ENCODE data around the gene CDH22.

Gene CDH22

DNA sequence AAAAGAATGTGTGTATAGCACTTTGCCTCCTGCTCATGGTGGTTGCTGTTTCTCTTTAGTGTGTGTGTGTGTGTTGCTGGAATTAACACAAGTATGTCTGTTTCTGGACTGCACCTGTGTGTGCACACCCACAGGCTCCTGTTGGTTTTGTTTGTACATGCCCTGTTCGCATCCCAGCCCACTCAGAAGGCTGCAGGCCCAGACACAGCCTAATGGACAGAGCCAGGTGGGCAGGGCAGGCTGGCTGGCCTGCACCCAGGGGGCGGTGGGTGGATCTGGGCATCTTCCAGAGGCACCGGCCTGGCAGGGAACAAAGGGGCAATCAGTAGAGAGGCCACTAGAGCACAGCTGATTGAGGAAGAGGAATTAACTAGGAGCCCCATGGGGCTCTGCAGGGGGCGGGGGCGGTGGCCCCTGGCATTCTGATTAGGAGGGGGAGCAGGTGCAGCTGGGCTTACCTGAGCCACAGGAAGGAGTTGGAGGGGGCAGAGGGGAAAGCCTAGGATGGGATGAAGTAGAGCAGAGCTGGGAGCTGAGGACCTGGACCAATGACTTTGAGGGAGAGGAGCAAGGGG, 168.3 kb downstream of the CDH22 start:
- no peak for DNase-seq (ENCODE audit: low spot score)

GRCh38 chr20:46139266-46139889, 168.9 kb downstream of the CDH22 start:
- DNase-seq (ENCODE audit: low spot score): no peak

DNA sequence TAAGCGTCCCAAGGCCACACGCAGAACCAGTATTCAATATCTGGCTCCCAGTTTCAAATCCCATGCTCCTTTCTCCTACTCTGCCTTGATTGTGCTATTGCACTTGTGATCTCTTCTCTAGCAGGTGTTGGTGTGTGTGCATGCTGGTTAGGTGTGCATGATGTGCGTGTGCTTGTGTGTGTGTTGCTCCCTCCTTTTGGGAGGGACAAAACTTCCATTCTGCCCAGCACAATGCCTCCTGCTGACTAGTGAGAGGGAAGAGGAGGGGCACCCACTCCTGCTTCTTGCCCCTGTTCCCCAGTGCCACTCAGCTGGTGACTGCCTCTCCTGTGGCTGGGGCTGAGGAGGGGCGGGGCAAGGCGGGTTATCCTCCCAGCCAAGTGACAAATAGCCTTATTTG, 170.5 kb downstream of the CDH22 start:
- DNase-seq (ENCODE audit: low spot score): no peak

GRCh38 chr20:46135856-46136633, 172.3 kb downstream of the CDH22 start:
- DNase-seq (ENCODE audit: low spot score): no peak

DNA sequence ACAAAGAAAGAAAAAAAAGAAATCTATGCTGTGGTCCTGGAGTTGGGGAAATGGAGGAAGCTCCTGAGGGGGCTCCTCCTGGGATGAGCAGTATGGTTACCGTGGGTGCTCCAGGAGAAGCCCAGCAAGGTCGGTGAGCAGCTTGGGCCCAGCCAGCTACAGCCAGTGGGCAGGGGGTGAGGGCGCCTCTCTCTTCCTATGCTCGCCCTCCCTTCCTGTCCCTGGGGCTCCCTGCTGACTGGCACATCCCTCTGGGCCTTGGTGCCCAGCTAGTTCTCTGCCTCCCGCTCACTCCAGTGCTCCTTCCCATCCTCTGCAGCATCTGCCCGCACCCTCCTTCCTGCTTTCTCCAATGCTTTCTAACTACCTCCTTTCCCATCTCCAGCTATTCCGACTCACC, 173.6 kb downstream of the CDH22 start:
- DNase-seq (ENCODE audit: low spot score): no peak

- DNase-seq (ENCODE audit: low spot score): no peak
Observed at GRCh38 chr20:46133886-46134654, 174.2 kb downstream of the CDH22 start.

DNA sequence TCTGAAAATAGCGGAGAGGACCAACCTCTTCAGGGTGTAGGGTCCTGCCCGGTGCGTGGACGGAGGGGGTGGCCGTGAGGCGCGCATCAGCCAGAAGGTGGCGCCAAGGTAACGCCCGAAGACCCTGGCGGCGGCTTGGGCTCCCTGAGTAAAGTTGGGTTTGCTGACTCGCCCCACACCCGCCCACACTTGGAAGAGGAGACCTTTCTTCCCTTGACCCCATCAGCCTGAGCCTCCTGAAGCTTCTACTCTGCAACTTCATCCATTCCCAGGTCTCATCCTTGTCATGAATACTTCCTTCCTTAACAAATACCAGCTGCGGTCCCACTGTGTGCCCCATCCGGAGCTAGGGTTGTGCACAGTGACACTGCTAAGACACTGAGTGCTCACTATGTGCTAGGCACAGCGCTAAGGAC, 175.6 kb downstream of the CDH22 start:
- DNase-seq (ENCODE audit: low spot score): peak; percentile 73

- DNase-seq (ENCODE audit: low spot score): no peak
Observed at GRCh38 chr20:46131396-46131795, 176.9 kb downstream of the CDH22 start.

DNA sequence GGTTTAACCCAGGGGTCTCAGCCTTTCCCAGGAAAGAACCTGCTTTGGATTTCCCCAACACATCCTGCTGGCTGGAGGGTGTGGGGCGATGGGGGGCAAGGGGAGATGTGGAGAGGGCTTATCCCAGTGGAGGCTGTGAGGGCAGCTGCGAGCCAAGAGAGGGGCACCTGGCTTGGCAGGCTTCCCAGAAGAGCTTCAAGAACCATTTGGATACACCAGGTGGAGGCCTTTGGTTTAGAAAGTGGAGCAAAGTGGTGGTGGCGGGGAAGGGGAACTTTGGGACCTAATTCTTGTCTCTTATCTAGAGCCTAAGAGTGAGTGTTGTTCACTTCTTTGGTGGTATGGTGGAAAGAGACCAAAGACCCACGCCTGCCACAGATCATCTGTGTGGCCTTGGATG, 177.8 kb downstream of the CDH22 start:
- DNase-seq (ENCODE audit: low spot score): no peak

GRCh38 chr20:46129955-46130481, 178.3 kb downstream of the CDH22 start:
- no peak for DNase-seq (ENCODE audit: low spot score)

DNA sequence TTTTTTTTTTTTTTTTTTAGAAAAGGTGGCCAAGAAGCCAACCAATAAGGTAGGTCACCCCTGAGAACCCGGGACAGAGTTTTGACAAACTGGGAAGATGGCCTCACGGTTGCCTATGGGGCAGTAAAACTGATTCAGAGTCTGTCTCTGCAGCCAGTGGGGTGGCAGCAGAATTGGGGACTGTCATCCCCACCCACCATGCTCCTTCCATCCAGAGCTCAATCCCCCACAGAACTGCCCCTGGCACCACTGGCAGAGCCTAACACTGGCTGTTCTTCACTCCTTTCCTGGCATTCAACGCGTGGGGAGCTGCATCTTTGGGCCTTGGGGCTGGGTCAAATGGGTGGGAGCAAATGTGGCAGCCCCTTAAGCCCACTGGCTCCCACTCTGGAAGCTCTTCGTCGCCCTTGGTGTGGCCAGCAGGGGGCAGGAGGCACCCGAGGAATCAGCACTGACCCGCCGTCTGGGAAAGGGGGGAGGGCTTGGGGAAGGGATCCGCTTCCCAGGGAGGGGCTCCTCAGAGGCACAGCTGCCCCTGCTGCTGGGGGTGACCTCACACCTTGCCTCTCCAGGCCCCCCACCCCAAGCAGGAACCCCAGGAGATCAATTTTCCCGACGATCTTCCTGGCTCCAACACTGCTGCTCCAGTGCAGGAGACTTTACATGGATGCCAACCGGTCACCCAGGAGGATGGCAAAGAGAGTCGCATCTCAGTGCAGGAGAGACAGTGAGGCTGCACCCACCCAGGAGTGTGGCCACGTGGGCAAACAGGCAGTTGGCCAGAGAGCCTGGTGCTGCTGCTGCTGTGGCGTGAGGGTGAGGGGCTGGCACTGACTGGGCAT, 179.8 kb downstream of the CDH22 start:
- DNase-seq (ENCODE audit: low spot score): no peak

- no peak for DNase-seq (ENCODE audit: low spot score)
Observed at GRCh38 chr20:46127396-46128010, 180.8 kb downstream of the CDH22 start.

- DNase-seq (ENCODE audit: low spot score): no peak
Observed at GRCh38 chr20:46126440-46127056, 181.8 kb downstream of the CDH22 start.

Data from RKO (cell line).